ENCODE measurements around the gene NKAIN2. TPM values are rescaled to one million over a fixed set of nuclear protein-coding genes. Genes with fewer than 3 reads are reported as not detected.

Gene NKAIN2
- total and polyA plus RNA-seq, 7 donors: 0.08 to 13.5 (median 1.1) TPM

DNA sequence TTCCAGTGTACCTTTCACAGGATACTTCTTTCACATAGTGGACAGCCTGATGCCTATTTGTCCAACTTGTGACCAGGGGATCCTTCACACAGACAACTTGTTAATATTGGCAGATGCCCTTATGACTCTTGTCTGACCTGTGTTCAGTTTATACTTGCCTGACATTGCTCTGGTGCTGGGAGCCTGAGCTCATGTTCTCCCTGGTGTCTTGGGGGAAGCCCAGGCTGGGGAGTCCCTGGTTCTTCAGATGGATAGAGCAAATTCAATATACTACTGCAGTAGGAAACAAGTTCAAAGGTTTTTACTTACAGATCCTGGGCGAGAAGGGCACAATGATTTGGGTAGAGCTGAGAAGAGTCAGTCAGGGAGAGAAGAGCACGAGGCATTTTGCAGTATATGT is 76.1 kb downstream of the NKAIN2 start:
- Histone ChIP-seq H3K27ac (no peak overlapping the region), H3K9me3 (no peaks in the 10 kb centered on the region), H3K27me3 (ENCODE audit: insufficient read depth in 3 of 3, low read length in 2 of 3) (no peaks in the 10 kb centered on the region), H3K36me3 (ENCODE audit: insufficient read depth in 1 of 2, low read depth in 1 of 2) (no peaks in the 10 kb centered on the region), H3K4me1 (no peaks in the 10 kb centered on the region), H3K4me3 (no peak overlapping the region)
- DNase-seq: no peak
- no peak for ATAC-seq
- 69 to 83% (median 73%) methylated on average over 2 of the region's 2 CpGs for WGBS, 3 donors
- no peak for TF ChIP-seq CTCF (IDR thresholded peaks at IDR 0.05)
- intact Hi-C loops (cut with DNase I): no loop called here

DNA sequence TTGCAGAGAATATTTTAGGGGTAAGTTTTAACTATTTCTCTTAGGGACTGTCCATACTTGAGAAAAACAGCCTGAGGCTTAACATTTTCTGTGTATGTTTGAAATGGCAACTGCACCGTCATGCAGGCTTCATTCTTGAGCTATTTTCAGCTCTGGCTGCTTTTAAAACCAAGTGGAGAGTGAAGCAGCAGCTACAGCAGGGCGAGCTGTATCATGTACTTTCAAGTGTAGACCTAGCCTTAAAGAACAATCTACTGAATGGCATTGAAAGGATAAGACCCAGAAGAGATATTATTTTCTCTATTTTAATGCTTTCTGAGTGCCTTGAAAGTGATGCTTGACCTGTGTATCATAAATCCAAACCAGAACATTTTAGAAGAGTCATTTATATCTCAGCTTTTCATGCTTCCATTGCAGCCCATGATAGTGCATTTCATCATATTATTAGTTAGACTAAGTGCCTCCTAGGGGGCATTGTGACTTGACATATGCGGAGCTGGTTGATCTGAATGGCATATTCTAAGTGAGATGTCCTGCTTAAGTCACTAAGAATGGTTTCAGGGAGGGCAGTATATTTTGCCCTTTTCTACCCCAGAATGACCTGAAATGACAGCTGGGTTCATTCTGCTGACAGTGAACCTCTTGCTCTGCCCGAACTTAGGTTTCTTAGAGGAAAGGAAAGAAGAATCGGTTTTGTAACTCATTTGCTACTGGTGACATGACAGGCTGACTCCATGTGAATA is 85.3 kb downstream of the NKAIN2 start:
- peak; percentile 65 to 97 (median 88) for ATAC-seq
- WGBS, 3 donors: 43 to 60% (median 49%) methylated on average over 5 of the region's 5 CpGs

DNA sequence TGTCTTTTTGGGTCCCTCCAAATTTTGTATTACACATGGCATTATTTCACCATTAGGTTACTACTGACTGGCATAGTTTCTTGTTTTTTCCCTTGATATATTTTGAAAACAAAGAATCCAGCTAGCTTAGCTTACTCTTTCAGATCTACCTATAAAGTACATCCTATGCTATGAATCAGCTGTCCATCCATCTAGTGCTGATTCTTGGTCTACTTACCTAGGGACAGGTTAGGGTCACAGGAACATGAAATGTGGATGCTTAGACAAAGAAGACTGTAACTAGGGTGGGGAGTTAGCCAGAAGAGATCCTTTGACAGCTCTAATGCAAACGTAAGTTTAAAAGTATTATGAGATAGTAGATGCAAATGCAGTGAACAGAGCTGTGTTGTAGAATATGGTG is 91.7 kb downstream of the NKAIN2 start:
- Histone ChIP-seq H3K4me3 (no peak overlapping the region), H3K4me1 (no peaks in the 10 kb centered on the region), H3K27me3 (ENCODE audit: insufficient read depth in 3 of 3, low read length in 2 of 3) (no peaks in the 10 kb centered on the region), H3K36me3 (ENCODE audit: insufficient read depth in 1 of 2, low read depth in 1 of 2) (no peaks in the 10 kb centered on the region), H3K9me3 (no peaks in the 10 kb centered on the region), H3K27ac (no peak overlapping the region)
- 71 to 93% (median 91%) methylated on average over 1 of the region's 1 CpG for WGBS, 3 donors
- intact Hi-C loops (cut with DNase I): no loop called here
- DNase-seq (no peak), ATAC-seq (no peak)
- no peak for TF ChIP-seq CTCF (IDR thresholded peaks at IDR 0.05)

More for the DNA sequence above, 85.3 kb downstream of the NKAIN2 start:
- H3K9me3 ChIP-seq: no peaks in the 10 kb centered on the region
- peak overlapping the region; percentile 85 for H3K27ac ChIP-seq
- peak overlapping the region; percentile 42 for H3K4me3 ChIP-seq
- no peak for TF ChIP-seq CTCF (IDR thresholded peaks at IDR 0.05)
- no peak for DNase-seq
- H3K4me1 ChIP-seq: peaks cover 18% of the 10 kb centered on the region
- H3K27me3 ChIP-seq (ENCODE audit: insufficient read depth in 3 of 3, low read length in 2 of 3): no peaks in the 10 kb centered on the region
- no peaks in the 10 kb centered on the region for H3K36me3 ChIP-seq (ENCODE audit: insufficient read depth in 1 of 2, low read depth in 1 of 2)
- intact Hi-C loops (cut with DNase I): no loop called here

DNA sequence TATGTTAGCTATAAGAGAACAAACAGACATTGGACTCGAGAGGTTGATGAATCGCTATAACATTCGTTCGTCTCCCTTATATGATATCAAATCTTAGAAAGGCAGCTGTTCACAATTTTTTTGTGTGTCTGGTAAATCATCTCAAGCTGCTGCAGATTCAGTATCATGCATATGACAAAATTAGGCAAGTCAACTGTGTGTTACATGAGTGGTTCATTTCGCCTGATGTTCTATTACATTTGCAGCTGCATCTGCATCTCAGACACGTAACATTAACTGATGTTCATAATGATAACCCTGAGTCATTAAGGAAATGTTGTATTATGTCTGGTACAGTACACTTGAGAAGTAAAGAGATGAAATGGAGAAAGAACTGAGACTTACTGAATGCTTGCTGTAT is 92.1 kb downstream of the NKAIN2 start:
- H3K27me3 ChIP-seq (ENCODE audit: insufficient read depth in 3 of 3, low read length in 2 of 3): no peaks in the 10 kb centered on the region
- H3K27ac ChIP-seq: no peak overlapping the region
- no peaks in the 10 kb centered on the region for H3K9me3 ChIP-seq
- no peak overlapping the region for H3K4me3 ChIP-seq
- H3K36me3 ChIP-seq (ENCODE audit: insufficient read depth in 1 of 2, low read depth in 1 of 2): no peaks in the 10 kb centered on the region
- DNase-seq: no peak
- TF ChIP-seq CTCF (IDR thresholded peaks at IDR 0.05): no peak
- H3K4me1 ChIP-seq: no peaks in the 10 kb centered on the region
- intact Hi-C loops (cut with DNase I): no loop called here
- 87 to 89% (median 88%) methylated on average over 6 of the region's 6 CpGs for WGBS, 3 donors
- no peak for ATAC-seq

- DNase-seq: no peak
- TF ChIP-seq CTCF (IDR thresholded peaks at IDR 0.05): no peak
- Histone ChIP-seq H3K4me1 (no peaks in the 10 kb centered on the region), H3K27me3 (ENCODE audit: insufficient read depth in 3 of 3, low read length in 2 of 3) (no peaks in the 10 kb centered on the region), H3K36me3 (ENCODE audit: insufficient read depth in 1 of 2, low read depth in 1 of 2) (no peaks in the 10 kb centered on the region), H3K9me3 (no peaks in the 10 kb centered on the region), H3K27ac (no peak overlapping the region), H3K4me3 (no peak overlapping the region)
- ATAC-seq: no peak
- intact Hi-C loops (cut with DNase I): no loop called here
Measured at GRCh38 chr6:123896869-123897268, 93.2 kb downstream of the NKAIN2 start.
